Upper lobe of left lung (tissue), 6 donors: Measurements from ENCODE around the gene TMEM258. TPM values are rescaled to one million over a fixed set of nuclear protein-coding genes. Genes with fewer than 3 reads are reported as not detected.
A peak's percentile ranks its signal among the peaks of the same experiment; 100 is the strongest.

Experiments
- ATAC-seq, 2 donors: fragments of 200-7000 bp; cut with Tn5 transposase; one replicate each; pipeline ENCODE4 v1.9.1; 2022; ENCODE audit warnings: mild to moderate bottlenecking in 2 of 2, moderate library complexity in 2 of 2; ENCODE audit not compliant: low FRiP score in 2 of 2
- DNase-seq, 2 donors: peaks; one replicate each; pipeline ENCODE4 v3.0.0-alpha.2; 2019 to 2020
- H3K27ac ChIP-seq, 4 donors: fragments of 200-600 bp; sonication (generic); one replicate each; pipeline ENCODE4 v1.5.1; 2016 to 2019
- H3K27me3 ChIP-seq, 4 donors: fragments of 200-600 bp; sonication (generic); one replicate each; pipeline ENCODE4 v1.5.1; 2017 to 2019
- H3K36me3 ChIP-seq, 4 donors: fragments of 200-600 bp; sonication (generic); one replicate each; pipeline ENCODE4 v1.5.1; 2016 to 2019
- H3K4me1 ChIP-seq, 4 donors: fragments of 200-600 bp; sonication (generic); one replicate each; pipeline ENCODE4 v1.5.1; 2018 to 2019
- H3K4me3 ChIP-seq, 4 donors: fragments of 200-600 bp; sonication (generic); one replicate each; pipeline ENCODE4 v1.5.1; 2017 to 2019; ENCODE audit warnings: mild to moderate bottlenecking in 2 of 4, moderate library complexity in 1 of 4
- H3K9me3 ChIP-seq, 4 donors: fragments of 200-600 bp; sonication (generic); one replicate each; pipeline ENCODE4 v1.5.1; 2018 to 2019
- EP300 ChIP-seq, 4 donors: sonication (generic); formaldehyde crosslinking; IDR thresholded peaks; one replicate each; pipeline ENCODE4 v1.5.1; 2017; ENCODE audit warnings: antibody characterized with exemption in 4 of 4, control low read depth in 2 of 4
- POLR2A ChIP-seq, 4 donors: fragments of 450-650 bp; IDR thresholded peaks; one replicate each; pipeline ENCODE4 v1.5.1; 2016 to 2017; ENCODE audit warnings: antibody characterized with exemption in 4 of 4, mild to moderate bottlenecking in 2 of 4
- POLR2AphosphoS5 ChIP-seq, 2 donors: sonication (generic); formaldehyde crosslinking; IDR thresholded peaks; one replicate each; pipeline ENCODE4 v1.5.1; 2017; ENCODE audit warnings: antibody characterized with exemption in 2 of 2
- WGBS, 2 donors: methylation state at CpG; one replicate each; pipeline ENCODE4 v1.1.5; 2017 to 2018; 5-methylcytosine and 5-hydroxymethylcytosine counted together
- total RNA-seq, 6 donors: library from RNA; depleted of rRNA in 4 of 6; stranded (reverse); fragments of >200 nt in 4 of 6; gene quantifications; one replicate each; pipeline versions ENCODE4 v1.1.0 to v1.2.1, GENCODE V29; 2016 to 2021
- TF ChIP-seq, protein P1 (sequence below), 6 experiments: fragments of 450-650 bp in 4 of 6; fragments of 200-600 bp in 2 of 6; sonication (generic) in 2 of 6; IDR thresholded peaks; one replicate each; pipeline ENCODE4 v1.5.1; 2016 to 2019; ENCODE audit warnings: antibody characterized with exemption in 6 of 6
- donor health status: DM: no; HTN: no; CAD: no; lungs with moderate emphysema.
- donor health status: DM: no; HTN: yes; CAD: no; lungs with severe emphysema.

TMEM258 gene
- total RNA-seq, 6 donors from 2014 or later, result 8.4 to 106 (median 34.9) TPM

DNA sequence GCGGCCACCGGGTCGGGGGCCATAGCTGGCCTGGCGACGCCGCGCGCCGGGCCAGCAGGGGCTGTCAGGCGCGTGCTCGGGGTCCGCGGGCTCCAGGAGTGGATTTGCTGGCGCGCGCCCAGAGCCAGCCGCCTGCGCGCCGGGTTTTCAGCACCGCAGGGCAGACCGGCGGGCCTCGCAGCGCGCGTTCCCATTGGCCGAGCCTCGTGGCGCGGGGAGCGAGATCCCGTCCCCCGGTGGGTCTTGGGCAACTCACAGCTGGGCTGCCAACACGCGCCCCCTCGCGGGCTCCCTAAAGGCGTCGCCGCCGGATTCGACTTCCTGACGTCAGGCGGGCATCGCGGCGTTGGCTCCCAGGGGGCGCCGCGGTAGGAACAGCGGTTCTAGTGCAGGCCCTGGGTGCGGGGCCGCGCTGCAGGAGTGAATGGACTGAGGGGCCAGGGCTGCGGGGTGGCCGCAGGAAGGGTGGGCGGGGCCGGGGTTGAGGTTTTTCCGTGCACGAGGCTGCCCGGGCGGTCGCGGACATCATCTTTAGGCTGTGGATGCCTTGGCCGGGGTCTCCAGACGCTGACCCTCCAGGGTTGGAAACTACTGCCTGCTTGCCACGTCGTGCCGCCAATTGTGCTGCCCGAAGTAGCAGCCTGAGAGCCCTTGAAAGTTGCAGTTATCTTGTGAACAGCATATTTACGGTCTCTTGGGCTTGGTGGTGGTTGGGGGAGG lies 24.5 kb upstream of the TMEM258 start, which contains the start of gene FADS1:
FADS1 (minus strand) TSS at position 268 of the 720 bp plus-strand sequence; CDS start at position 194, 74 bp downstream.
- WGBS, 2 donors, result 1 to 5% methylated on average over 13 to 15 of the region's 73 CpGs
- Histone ChIP-seq H3K4me1 (peaks cover 5 to 27% (median 10%) of the 10 kb centered on the region in 4 donors), H3K36me3 (peaks cover 2 to 11% (median 9%) of the 10 kb centered on the region in 4 donors), H3K4me3 (peak within 1 kb of the TSS; percentile 53 to 84 (median 72)), H3K9me3 (no peaks in the 10 kb centered on the region), H3K27me3 (no peaks in the 10 kb centered on the region), H3K27ac (peak within 1 kb of the TSS; percentile 97 to 99 (median 98))
- peak; percentile 76 for ATAC-seq
- DNase-seq, result peak; percentile 96 to 97
- peak in 1 of 4 donors; percentile 39 for TF ChIP-seq EP300 (IDR thresholded peaks at IDR 0.05)
- TF ChIP-seq POLR2AphosphoS5 (IDR thresholded peaks at IDR 0.05), result peak; percentile 66 to 73
- peak in 2 of 4 donors; percentile 66 to 76 for TF ChIP-seq POLR2A (IDR thresholded peaks at IDR 0.05)
- TF ChIP-seq, protein P1, sequence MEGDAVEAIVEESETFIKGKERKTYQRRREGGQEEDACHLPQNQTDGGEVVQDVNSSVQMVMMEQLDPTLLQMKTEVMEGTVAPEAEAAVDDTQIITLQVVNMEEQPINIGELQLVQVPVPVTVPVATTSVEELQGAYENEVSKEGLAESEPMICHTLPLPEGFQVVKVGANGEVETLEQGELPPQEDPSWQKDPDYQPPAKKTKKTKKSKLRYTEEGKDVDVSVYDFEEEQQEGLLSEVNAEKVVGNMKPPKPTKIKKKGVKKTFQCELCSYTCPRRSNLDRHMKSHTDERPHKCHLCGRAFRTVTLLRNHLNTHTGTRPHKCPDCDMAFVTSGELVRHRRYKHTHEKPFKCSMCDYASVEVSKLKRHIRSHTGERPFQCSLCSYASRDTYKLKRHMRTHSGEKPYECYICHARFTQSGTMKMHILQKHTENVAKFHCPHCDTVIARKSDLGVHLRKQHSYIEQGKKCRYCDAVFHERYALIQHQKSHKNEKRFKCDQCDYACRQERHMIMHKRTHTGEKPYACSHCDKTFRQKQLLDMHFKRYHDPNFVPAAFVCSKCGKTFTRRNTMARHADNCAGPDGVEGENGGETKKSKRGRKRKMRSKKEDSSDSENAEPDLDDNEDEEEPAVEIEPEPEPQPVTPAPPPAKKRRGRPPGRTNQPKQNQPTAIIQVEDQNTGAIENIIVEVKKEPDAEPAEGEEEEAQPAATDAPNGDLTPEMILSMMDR (IDR thresholded peaks at IDR 0.05), result peak; percentile 55 to 84 (median 63)

DNA sequence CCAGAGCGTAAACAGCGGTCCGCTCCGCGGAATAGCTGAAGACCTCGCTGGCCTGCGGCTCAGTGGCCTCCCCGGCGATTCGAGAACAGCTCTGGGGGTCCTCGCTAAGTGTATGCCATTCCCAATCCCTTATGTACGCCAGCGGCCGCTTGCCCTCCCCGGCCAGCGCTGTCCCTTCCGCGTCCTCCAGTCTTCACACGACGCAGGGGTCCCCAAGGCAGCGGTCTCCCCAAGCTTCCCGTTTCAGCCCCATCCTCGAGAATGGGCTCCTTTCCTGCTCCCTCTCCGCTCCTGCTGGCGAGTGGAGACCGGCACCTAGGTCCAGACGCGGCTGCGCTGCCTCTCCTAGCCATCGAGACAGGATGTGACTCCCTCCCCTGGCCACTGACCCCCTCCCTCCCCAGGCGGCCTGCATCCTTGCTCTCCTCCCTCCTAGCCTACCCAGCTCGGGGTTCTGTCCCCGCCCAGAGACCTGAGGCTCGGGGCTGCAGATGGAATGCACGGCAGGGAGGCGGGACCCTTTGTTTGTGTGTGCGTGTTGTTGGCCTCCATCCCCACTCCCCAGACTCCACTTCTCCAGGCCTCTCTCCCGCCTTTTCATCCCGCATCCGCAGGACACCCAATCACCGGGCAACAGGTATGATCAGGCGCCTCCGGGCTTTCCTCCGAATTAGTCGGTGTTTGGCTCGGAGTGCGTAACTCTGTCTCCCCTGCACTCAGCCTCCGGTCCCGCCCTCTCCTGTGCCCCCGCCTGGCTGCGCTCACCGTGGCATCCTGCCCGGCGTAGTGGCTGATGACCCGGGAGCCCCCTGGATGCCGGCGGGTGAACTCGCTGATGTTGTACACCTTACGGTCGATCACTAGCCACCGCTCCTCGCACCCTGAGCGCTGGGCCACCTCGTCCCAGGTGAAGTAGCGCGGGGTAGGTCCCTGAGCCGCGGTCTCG lies 23.7 kb upstream of the TMEM258 start:
- ATAC-seq (peak; percentile 59 to 79), DNase-seq (peak; percentile 68 to 91)
- H3K27me3 ChIP-seq, result no peaks in the 10 kb centered on the region
- peak; percentile 10 to 34 for TF ChIP-seq POLR2AphosphoS5 (IDR thresholded peaks at IDR 0.05)
- TF ChIP-seq, protein P1 (IDR thresholded peaks at IDR 0.05), result no peak
- H3K4me3 ChIP-seq, result peak overlapping the region; percentile 53 to 84 (median 72)
- H3K4me1 ChIP-seq, result peaks cover 5 to 27% (median 10%) of the 10 kb centered on the region in 4 donors
- WGBS, 2 donors, result 1% methylated on average over 34 to 55 of the region's 69 CpGs
- peak overlapping the region; percentile 97 to 99 (median 98) for H3K27ac ChIP-seq
- H3K36me3 ChIP-seq, result peaks cover 2 to 19% (median 16%) of the 10 kb centered on the region in 4 donors
- H3K9me3 ChIP-seq, result no peaks in the 10 kb centered on the region

DNA sequence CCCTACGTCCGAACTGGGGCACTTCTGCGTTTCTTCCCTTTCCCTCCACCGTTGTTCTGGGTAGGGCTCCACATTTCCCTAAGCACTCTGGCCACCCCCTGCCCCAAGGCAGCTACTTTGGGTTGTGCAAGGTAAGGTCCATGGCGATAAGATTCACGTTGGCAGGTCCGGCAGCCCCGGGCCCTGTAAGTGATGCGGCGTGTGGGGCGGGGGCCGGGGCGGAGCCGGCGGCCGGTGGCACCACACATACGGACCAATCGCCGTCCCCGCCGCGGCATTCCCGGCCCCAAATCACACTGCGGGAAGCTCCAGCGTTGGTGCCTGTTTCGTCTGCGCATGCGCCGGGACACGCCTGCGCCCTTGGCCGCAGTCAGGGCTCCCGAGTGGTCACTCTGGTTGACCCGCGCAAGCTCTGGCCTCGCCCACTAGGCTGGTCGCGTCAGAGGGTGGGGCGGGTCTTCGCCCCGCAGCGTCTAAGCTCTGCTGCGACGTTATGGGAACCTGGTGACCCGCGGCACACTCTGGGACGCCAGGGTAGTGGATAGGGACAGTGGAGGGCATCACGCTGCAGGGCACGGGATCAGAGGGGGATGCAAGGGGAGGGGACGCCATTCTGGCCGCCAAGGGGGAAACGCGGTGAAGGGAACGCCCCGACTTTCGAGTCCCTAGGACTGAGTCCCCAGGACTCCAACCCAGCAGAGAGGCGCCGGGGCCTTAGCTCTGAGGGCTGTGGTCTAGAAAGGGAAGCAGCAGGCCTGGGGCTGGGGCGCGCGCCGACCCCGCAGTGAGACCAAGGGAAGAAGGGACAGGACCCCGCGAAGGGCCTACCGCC lies 22.8 kb upstream of the TMEM258 start:
- peak overlapping the region; percentile 97 to 99 (median 98) for H3K27ac ChIP-seq
- TF ChIP-seq POLR2A (IDR thresholded peaks at IDR 0.05), result peak in 3 of 4 donors; percentile 91 to 99 (median 93)
- TF ChIP-seq, protein P1 (IDR thresholded peaks at IDR 0.05), result peak in 1 of 6 experiments; percentile 35
- peak; percentile 98 to 99 for TF ChIP-seq POLR2AphosphoS5 (IDR thresholded peaks at IDR 0.05)
- peak in 1 of 4 donors; percentile 47 for TF ChIP-seq EP300 (IDR thresholded peaks at IDR 0.05)
- peak overlapping the region; percentile 53 to 84 (median 72) for H3K4me3 ChIP-seq
- no peaks in the 10 kb centered on the region for H3K27me3 ChIP-seq
- no peaks in the 10 kb centered on the region for H3K9me3 ChIP-seq
- 1 to 2% methylated on average over 8 to 38 of the region's 66 CpGs for WGBS, 2 donors
- DNase-seq, result peak; percentile 98
- ATAC-seq, result peak; percentile 97
- H3K36me3 ChIP-seq, result peaks cover 3 to 28% (median 22%) of the 10 kb centered on the region in 4 donors
- H3K4me1 ChIP-seq, result peaks cover 5 to 27% (median 10%) of the 10 kb centered on the region in 4 donors
